Mesendoderm (in vitro differentiated cells): ENCODE results near the gene UBE2E2.

ENCODE experiments used
- DNase-seq: peaks from one replicate; pipeline ENCODE4 v3.0.0; 2013
- H2AK5ac ChIP-seq: 2 replicates; pipeline ENCODE4 v1.6.1; 2013; ENCODE audit warnings: low read length, inconsistent platforms
- H2BK120ac ChIP-seq: 2 replicates; pipeline ENCODE4 v1.6.1; 2013; ENCODE audit warnings: low read depth, mild to moderate bottlenecking, low read length, moderate library complexity, mixed read lengths
- H2BK15ac ChIP-seq: replicated peaks from 2 replicates; pipeline ENCODE4 v1.6.1; 2013; ENCODE audit warnings: low read depth, mild to moderate bottlenecking, moderate library complexity
- H2BK5ac ChIP-seq: 2 replicates; pipeline ENCODE4 v1.6.1; 2013; ENCODE audit warnings: low read length, inconsistent platforms
- H3K18ac ChIP-seq: 2 replicates; pipeline ENCODE4 v1.6.1; 2013; ENCODE audit warnings: mild to moderate bottlenecking, low read length, mixed read lengths
- H3K23ac ChIP-seq: one replicate; pipeline ENCODE4 v1.6.1; 2013; ENCODE audit warnings: low read length
- H3K27ac ChIP-seq: 2 replicates; pipeline ENCODE4 v1.5.1; 2013; ENCODE audit warnings: low read depth, mild to moderate bottlenecking, inconsistent platforms, low read length, moderate library complexity
- H3K27me3 ChIP-seq: 2 replicates; pipeline ENCODE4 v1.6.1; 2013; ENCODE audit warnings: low read length, control low read depth, mild to moderate bottlenecking, inconsistent platforms; ENCODE audit not compliant: insufficient read depth, poor library complexity
- H3K36me3 ChIP-seq: 2 replicates; pipeline ENCODE4 v1.6.1; 2013; ENCODE audit warnings: low read length, inconsistent platforms; ENCODE audit not compliant: control insufficient read depth, insufficient read depth
- H3K4ac ChIP-seq: one replicate; pipeline ENCODE4 v1.6.1; 2013; ENCODE audit warnings: low read depth, mild to moderate bottlenecking, low read length, moderate library complexity
- H3K4me1 ChIP-seq: 2 replicates; pipeline ENCODE4 v1.6.1; 2013; ENCODE audit warnings: low read depth, low read length, inconsistent platforms; ENCODE audit not compliant: control insufficient read depth
- H3K4me2 ChIP-seq: 2 replicates; pipeline ENCODE4 v1.6.1; 2013; ENCODE audit warnings: low read length
- H3K4me3 ChIP-seq: 2 replicates; pipeline ENCODE4 v1.5.1; 2013; ENCODE audit warnings: mild to moderate bottlenecking, low read length
- H3K56ac ChIP-seq: one replicate; pipeline ENCODE4 v1.6.1; 2013; ENCODE audit warnings: low read length
- H3K79me1 ChIP-seq: 2 replicates; pipeline ENCODE4 v1.6.1; 2013; ENCODE audit warnings: low read length, inconsistent platforms
- H3K79me2 ChIP-seq: 2 replicates; pipeline ENCODE4 v1.6.1; 2013; ENCODE audit warnings: mild to moderate bottlenecking, low read length; ENCODE audit not compliant: control insufficient read depth, insufficient read depth
- H3K9ac ChIP-seq: 2 replicates; pipeline ENCODE4 v1.6.1; 2013; ENCODE audit warnings: low read length, inconsistent platforms
- H4K5ac ChIP-seq: one replicate; pipeline ENCODE4 v1.6.1; 2013; ENCODE audit warnings: low read length
- H4K8ac ChIP-seq: one replicate; pipeline ENCODE4 v1.6.1; 2013; ENCODE audit warnings: low read depth, mild to moderate bottlenecking, control low read depth, low read length, moderate library complexity
- WGBS: extraction: QIAGEN DNeasy Blood & Tissue Kit; methylation state at CpG from one replicate; pipeline ENCODE4 v1.1.7; 2013; ENCODE audit warnings: low lambda C conversion rate, missing lambda C conversion rate; ENCODE audit not compliant: insufficient coverage; ENCODE audit errors: extremely low coverage; 5-methylcytosine and 5-hydroxymethylcytosine counted together

UBE2E2 gene

DNA sequence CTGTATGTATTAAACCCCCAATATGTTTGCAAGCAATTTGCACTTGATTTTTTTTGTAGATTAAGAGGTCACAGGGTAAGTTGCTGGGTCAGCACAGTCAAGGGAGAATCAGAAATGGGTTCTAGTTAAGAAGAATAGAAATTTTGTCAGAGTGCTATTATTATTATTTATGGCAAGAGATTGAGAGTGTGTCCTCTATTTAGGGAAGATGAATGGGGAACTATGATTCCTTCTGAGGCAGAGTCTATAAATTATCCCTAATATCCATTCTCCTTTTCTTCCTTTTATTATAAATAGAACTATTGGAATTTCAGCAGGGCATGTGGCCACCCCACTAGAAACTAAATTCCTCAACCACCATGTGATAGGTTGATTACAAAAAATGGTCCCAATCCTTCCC, 392.7 kb downstream of the UBE2E2 start:
- H3K79me2 ChIP-seq = no peaks in the 10 kb centered on the region
- H2BK120ac ChIP-seq = no peak overlapping the region
- no peak overlapping the region for H2BK15ac ChIP-seq
- no peaks in the 10 kb centered on the region for H3K36me3 ChIP-seq
- no peak for DNase-seq
- H2AK5ac ChIP-seq = no peak overlapping the region
- no peaks in the 10 kb centered on the region for H3K4me1 ChIP-seq
- no peak overlapping the region for H3K18ac ChIP-seq
- no peaks in the 10 kb centered on the region for H3K79me1 ChIP-seq
- H3K4ac ChIP-seq = no peak overlapping the region
- H3K56ac ChIP-seq = no peak overlapping the region
- no peak overlapping the region for H3K4me3 ChIP-seq
- no peak overlapping the region for H3K27ac ChIP-seq
- no peak overlapping the region for H4K5ac ChIP-seq
- H3K27me3 ChIP-seq = peaks cover 2% of the 10 kb centered on the region
- H2BK5ac ChIP-seq = no peak overlapping the region
- no peak overlapping the region for H3K9ac ChIP-seq
- no peak overlapping the region for H3K23ac ChIP-seq
- H3K4me2 ChIP-seq = no peak overlapping the region
- H4K8ac ChIP-seq = no peak overlapping the region

- Histone ChIP-seq H3K36me3 (no peaks in the 10 kb centered on the region), H4K5ac (no peak overlapping the region), H3K23ac (no peak overlapping the region), H3K79me1 (no peaks in the 10 kb centered on the region), H2AK5ac (no peak overlapping the region), H3K4me2 (no peak overlapping the region), H3K18ac (no peak overlapping the region), H3K79me2 (no peaks in the 10 kb centered on the region), H4K8ac (no peak overlapping the region), H3K27me3 (no peaks in the 10 kb centered on the region), H2BK5ac (no peak overlapping the region), H3K4me3 (no peak overlapping the region), H3K56ac (no peak overlapping the region), H3K9ac (no peak overlapping the region), H3K27ac (no peak overlapping the region), H3K4ac (no peak overlapping the region), H2BK15ac (no peak overlapping the region), H2BK120ac (no peak overlapping the region), H3K4me1 (no peaks in the 10 kb centered on the region)
- WGBS = no CpG with 5 or more reads among the region's 8 CpGs
- no peak for DNase-seq
These were observed 397.2 kb downstream of the UBE2E2 start for GRCh38 chr3:23600167-23600871.

- Histone ChIP-seq H2AK5ac (no peak overlapping the region), H2BK5ac (no peak overlapping the region), H3K27me3 (no peaks in the 10 kb centered on the region), H4K5ac (no peak overlapping the region), H3K4me2 (no peak overlapping the region), H3K56ac (no peak overlapping the region), H2BK15ac (no peak overlapping the region), H3K36me3 (no peaks in the 10 kb centered on the region), H3K4me3 (no peak overlapping the region), H3K18ac (no peak overlapping the region), H3K9ac (no peak overlapping the region), H3K4me1 (no peaks in the 10 kb centered on the region), H3K79me1 (no peaks in the 10 kb centered on the region), H3K23ac (no peak overlapping the region), H4K8ac (no peak overlapping the region), H2BK120ac (no peak overlapping the region), H3K79me2 (no peaks in the 10 kb centered on the region), H3K27ac (no peak overlapping the region), H3K4ac (no peak overlapping the region)
- WGBS = no CpG with 5 or more reads among the region's 11 CpGs
- DNase-seq = no peak
These were observed 398.1 kb downstream of the UBE2E2 start for GRCh38 chr3:23601091-23601822.

- no peak for DNase-seq
- no peak overlapping the region for H4K8ac ChIP-seq
- no peak overlapping the region for H3K18ac ChIP-seq
- no peak overlapping the region for H3K23ac ChIP-seq
- no peak overlapping the region for H4K5ac ChIP-seq
- no CpG with 5 or more reads among the region's 9 CpGs for WGBS
- no peaks in the 10 kb centered on the region for H3K79me2 ChIP-seq
- no peaks in the 10 kb centered on the region for H3K79me1 ChIP-seq
- no peaks in the 10 kb centered on the region for H3K27me3 ChIP-seq
- no peak overlapping the region for H2BK15ac ChIP-seq
- H3K4me2 ChIP-seq = no peak overlapping the region
- H3K9ac ChIP-seq = no peak overlapping the region
- no peak overlapping the region for H3K4ac ChIP-seq
- H2BK120ac ChIP-seq = no peak overlapping the region
- no peaks in the 10 kb centered on the region for H3K36me3 ChIP-seq
- no peak overlapping the region for H3K4me3 ChIP-seq
- H3K27ac ChIP-seq = no peak overlapping the region
- no peak overlapping the region for H2AK5ac ChIP-seq
- no peak overlapping the region for H3K56ac ChIP-seq
- no peak overlapping the region for H2BK5ac ChIP-seq
- H3K4me1 ChIP-seq = no peaks in the 10 kb centered on the region
These were observed 399.8 kb downstream of the UBE2E2 start for GRCh38 chr3:23602971-23603370.

GRCh38 chr3:23607184-23607847, 404.2 kb downstream of the UBE2E2 start:
- no peak for DNase-seq
- H2AK5ac ChIP-seq = no peak overlapping the region
- no peak overlapping the region for H4K5ac ChIP-seq
- H3K4me3 ChIP-seq = no peak overlapping the region
- no peak overlapping the region for H3K4me2 ChIP-seq
- H2BK15ac ChIP-seq = no peak overlapping the region
- no peak overlapping the region for H4K8ac ChIP-seq
- no peak overlapping the region for H2BK5ac ChIP-seq
- H3K9ac ChIP-seq = no peak overlapping the region
- no peak overlapping the region for H2BK120ac ChIP-seq
- H3K79me1 ChIP-seq = no peaks in the 10 kb centered on the region
- H3K4ac ChIP-seq = no peak overlapping the region
- no CpG with 5 or more reads among the region's 8 CpGs for WGBS
- H3K79me2 ChIP-seq = no peaks in the 10 kb centered on the region
- no peaks in the 10 kb centered on the region for H3K27me3 ChIP-seq
- no peak overlapping the region for H3K23ac ChIP-seq
- H3K56ac ChIP-seq = no peak overlapping the region
- no peaks in the 10 kb centered on the region for H3K36me3 ChIP-seq
- H3K18ac ChIP-seq = no peak overlapping the region
- H3K27ac ChIP-seq = no peak overlapping the region
- H3K4me1 ChIP-seq = peaks cover 2% of the 10 kb centered on the region
